ENCODE measurements around the gene MACIR.
A peak's percentile ranks its signal among the peaks of the same experiment; 100 is the strongest.

MACIR gene

DNA sequence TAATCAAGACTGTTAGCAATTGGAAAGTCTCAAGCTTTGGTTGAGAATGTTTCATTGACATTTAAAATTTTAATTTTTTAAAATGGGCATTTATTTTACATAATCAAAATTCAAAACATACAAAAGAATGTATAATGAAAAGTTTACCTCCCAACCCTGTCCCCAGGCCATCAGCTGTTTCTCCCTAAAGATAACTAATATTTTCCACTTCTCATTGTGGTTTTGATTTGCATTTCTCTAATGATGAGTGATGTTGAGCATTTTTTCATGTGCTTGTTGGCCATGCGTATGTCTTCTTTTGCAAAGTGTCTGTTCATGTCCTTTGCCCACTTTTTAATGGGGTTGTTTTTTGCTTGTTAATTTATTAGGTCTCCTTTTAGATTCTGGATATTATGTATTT, 11.4 kb upstream of the MACIR start:
- DNase-seq: no peak

DNA sequence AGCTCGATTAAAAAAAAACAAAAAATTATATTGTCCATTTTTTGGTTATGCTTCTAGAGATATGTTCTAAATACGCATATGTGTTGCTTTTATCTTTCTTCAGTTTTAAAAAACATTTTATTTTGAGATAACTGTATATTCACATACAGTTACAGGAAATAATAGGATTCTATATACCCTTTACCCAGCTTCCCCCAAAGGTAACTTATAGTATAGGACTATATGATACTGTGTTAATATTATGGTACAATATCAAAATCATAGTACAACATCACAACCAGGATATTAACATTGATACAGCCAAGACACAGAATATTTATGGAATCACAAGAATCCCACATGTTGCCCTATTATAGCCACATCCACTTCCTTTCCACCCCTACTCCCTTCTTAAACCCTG, 9.5 kb upstream of the MACIR start:
- DNase-seq: no peak

DNA sequence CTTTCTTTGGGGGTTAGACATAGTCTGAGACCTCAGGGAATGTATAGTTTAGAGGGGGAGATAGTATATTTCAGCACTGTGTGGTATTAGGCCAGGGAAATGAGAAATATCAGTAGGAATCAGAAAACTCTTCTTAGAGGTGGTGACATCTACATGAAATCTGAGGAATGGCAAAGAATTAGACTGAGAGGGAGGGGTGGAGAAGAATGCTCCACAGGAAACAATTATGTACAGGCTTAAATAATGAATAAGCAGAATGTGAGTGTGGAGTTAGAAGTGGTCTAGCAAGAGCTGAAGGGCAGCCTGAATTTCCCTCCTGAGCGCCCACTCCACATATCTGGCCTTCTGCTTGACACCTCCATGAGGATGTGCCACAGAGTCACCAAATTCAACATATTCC, 3.6 kb upstream of the MACIR start:
- DNase-seq: peak in 1 of 3 experiments; percentile 1

DNA sequence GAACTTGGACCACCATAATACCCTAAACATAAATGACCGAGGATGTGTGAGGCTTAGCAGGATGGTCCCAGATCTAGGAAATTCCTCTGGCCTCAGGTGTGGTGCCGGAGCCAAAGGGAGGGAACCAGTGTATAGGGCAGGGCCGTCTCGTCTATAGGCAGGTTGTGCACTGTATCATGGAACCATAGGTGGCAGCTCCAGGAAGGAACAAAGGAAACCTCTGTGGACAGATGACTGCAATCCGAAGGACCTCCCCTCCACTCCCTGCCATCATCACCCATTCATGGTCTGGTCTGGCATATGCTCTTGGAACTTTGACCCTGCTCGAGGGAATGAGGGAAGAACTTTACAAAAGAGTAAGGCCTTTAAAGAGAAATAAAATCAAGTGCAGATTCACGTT, 2.9 kb upstream of the MACIR start:
- no peak for DNase-seq

DNA sequence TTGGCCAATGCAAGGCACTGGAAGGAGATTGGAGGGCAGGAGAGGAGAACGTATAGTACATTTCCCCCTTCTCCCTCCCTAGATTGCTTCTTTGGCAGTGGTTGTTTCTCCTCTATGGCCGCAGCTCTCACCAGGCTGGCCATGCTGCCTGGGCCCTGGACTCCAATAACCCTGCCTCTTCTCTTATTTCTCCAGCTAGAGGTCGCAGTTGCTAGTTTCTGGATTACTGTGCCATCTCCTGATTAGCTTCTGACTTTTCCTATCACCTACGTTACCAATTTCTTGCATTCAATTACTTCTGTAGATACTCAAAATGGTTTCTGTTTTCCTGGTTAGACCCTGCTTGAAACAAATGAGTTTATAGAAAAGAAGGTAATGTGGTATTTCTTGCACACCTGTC, 2.4 kb upstream of the MACIR start:
- no peak for DNase-seq

DNA sequence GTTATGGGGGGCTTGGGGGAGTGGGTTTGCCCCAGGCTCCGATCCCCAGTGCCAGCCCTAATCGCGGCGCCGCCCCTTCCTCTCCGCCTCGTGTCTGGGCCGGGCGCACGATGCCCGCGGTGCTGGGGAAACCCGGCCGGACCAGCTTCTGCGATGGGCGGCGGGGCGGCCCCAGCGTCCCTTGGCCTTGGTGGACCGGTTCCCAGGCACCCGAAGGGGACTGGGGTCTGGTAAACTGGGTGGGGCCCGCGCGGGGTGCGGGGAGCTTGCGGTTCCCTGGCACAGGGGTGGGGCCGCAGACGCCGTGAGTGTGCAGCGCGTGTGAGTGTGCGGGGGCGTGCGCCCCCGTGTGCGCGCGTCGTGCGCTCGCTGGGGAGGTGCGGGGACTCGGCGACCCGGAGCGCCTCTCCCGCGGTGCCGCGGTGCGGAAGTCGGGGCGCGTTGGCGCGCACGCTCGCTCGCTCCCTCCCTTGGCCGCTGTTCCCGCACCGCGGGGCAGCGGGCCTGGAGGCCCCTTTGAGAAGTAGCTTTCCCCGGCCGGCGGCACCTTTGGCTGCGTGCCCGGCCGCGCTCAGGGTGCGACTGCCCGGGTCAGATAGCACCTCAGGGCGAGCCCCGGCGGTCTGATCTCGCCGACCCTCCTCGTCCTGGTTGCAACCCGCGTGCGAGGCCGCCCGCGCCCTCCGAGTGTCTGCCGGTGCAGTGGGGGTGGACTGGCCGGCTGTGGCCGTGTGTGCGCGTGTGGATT, 568 bp downstream of the MACIR start:
- DNase-seq: peak; percentile 55 to 90 (median 90)

DNA sequence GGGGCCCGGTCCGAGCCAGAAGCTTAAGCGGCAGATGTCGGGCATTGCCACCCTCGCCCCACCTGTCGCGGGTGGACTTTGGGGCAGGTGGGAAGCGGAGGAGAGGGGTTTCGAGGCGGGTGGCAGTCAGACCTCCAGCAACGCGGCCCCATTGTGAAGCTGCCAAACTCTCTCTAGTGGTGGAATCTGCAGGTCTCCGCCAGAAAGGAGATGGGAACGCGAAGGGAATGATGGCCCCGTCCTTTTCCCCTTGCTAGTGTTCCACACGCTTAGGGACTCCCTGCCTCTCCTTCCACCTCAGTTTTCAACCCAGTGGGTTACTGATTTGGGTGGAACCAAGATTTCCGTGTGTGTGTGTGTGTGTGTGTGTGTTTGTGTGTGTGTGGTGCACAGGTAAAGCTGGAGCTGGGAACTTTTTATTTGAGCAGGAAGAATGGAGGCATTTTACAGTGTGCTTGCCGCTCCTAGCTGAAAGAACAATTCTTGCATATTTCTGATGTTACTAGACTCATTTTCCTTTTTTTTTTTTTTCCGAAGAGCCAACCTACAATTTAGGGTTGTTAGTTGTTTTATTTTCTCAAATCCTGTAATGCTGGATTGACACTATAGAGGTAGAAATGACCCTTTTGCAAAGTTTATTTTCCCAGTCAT, 1.3 kb downstream of the MACIR start:
- peak; percentile 18 to 73 (median 63) for DNase-seq

DNA sequence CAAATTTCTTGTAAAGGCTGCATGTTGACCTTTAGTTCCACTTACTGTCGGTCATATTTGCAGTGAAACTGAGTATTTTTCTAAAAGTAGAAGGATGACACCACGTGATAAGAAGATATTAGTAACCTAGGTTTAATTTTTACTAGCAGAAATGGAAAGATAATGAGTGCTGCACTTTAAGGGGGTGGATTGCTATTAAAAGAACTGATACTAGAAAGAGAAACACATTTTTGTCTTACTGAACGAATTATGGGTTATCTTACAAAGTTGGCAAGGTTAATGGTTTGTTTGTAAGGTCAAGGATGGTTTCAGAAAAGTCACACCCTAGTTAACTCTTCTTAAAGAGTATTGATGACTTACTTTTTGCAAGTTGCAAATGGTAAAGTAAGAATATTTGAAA, 2.4 kb downstream of the MACIR start:
- DNase-seq: peak in 1 of 3 experiments; percentile 3

DNA sequence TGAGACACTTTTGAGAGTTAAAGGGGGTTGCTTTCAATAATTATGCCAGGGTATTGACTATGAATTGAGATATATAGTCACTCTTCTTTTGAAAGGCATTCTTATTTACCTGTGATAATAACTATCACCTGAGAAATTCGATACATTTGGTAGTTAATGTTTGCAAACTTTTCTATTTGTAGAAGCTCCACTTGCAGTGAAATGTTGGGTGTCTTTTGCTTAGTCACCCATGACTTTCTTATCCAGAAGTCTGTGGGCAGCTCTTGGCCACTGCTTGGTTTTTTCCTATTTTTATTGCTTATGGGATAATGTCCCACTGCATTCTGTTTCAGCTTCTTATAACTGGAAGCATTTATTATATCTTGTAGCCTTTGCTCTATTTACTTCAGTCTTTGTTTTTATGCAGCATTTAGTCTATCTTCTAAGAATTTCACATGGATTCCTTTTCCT, 3.9 kb downstream of the MACIR start:
- no peak for DNase-seq

DNA sequence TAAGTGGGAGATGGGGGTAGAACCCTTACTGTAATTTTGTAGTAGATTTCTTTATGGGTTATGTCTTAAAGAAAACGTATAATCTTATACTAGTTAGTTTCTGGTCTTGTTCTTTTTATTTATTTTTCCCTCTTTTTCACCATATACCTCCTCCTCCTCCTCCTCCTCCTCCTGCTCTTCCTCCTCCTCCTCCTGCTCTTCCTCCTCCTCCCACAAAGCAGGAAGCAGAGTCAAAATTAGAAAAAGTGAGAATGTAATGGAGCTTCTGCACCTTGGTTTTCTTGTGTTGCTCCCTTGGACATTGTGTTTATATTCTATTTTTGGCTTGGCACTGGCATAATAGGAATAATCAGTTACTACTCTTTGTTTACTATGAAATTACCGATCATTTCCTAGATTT, 4.5 kb downstream of the MACIR start:
- peak in 1 of 3 experiments; percentile 5 for DNase-seq

DNA sequence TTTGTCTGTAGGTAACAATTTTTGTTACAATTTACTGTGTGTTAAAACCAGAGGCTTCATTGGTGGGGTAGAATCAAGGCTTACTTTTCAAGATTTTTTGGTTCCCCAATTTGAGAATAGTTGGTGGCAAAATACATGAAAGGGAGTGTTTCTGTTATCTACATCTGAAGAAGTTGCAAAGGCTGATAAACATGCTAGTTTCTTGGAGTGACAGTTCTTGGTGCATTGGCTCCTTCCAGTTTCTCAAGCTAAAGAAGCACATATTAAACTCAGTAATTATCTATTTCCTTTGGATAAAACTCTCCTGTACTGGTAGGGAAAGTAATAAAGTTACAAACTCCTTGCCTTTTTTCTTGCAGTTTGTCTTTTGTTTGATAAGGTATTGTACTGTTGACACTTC, 5.9 kb downstream of the MACIR start:
- no peak for DNase-seq

DNA sequence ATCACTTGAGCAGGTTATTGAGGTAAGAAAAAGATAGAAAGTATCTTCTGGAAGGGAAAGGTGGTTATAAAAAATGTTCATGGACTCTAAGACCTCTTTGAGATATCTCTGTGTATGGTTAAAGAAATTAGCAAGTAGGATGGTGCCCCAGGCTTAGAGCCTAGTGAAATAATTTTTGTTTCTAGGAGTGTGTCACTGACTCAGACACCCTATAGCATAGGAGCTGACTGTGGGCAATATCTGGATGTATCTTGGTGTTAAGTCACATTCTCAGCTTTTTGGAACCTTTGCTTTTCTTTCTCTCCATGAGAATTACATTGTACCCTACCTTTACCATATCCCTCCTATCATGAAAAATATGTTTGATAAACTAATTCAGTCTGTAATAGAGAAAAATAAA, 12.0 kb downstream of the MACIR start:
- no peak for DNase-seq

DNA sequence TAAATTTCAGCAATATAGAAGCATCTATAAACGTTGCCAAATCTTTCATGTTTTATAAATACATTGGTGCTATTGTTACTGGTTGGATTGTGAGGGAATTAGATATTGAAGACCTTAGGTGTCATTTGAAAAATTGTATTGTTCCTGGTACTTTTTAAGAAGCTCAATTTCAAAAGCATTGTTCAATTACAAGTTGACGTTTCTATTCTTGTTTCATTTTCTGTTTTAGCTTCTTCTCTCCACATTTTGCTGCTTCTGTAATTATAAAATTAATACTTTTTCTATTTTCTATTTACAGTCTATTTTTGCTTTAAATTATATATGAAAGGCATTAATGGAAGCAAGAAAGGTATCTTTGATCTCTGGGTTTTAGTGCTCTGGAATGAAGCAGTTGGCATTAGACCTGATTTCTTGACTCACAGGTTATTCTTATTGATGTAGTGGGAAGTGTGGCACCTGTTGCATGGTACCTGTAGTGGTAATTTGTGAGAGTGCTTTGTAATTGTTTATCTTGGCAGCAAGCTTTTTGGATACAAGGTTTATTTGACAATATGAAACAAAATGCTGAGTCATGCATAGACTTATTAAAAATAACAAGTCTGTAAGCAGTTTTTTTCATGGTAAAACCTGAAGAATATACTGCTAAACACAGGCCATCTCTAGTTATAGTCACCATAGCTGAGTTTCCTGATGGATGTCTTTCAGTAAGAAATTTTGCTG, 13.2 kb downstream of the MACIR start:
- DNase-seq: peak in 1 of 3 experiments; percentile 34

DNA sequence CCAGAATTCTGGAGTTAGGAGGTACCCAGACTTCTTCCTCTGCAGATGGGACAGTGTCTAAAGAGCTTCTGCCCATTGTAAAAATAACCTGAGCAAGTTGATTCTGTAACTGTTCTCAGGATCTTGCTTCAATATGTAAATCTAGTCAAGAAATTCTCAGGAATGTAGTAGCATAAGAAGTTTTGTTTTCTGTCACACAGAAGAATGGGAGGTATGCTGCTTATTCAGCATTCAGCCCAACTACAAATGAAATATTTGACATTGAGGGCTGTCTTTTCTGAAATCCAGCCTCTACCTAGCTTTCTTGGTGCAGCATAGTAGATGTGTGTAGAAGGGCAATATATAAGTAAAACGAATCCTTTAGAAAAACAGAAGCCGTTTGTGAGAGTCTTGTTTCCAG, 13.8 kb downstream of the MACIR start:
- DNase-seq: no peak

DNA sequence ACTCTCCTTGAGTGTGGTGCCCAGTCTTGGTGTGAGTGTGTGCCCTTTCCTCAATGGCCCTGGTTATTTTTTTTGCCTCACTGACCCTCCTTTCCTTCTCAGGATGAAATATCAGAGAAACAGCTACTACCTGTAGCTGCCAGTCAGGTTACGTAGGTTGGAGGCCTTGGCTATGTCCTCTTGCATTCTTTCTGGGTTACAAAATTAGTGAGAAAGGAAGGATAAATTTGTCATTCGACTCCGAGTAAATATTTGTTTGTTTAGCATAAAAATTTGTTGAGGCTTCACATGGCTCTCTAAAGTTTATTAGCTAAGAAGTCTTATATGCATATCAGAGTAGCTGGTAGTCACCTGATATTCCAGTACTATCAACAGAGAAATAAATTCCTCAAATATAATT, 15.4 kb downstream of the MACIR start:
- DNase-seq: no peak

DNA sequence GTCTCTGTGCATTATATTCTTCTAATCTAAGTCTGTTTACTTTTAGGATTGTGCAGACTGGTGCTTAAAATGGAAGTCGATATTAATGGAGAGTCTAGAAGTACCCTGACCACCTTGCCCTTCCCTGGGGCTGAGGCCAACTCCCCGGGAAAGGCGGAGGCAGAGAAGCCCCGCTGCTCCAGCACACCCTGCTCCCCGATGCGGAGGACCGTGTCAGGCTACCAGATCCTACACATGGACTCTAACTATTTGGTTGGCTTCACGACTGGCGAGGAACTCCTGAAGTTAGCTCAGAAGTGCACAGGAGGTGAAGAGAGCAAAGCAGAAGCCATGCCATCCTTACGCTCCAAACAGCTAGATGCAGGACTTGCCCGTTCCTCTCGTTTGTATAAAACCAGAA, 17.3 kb downstream of the MACIR start:
- DNase-seq: no peak

DNA sequence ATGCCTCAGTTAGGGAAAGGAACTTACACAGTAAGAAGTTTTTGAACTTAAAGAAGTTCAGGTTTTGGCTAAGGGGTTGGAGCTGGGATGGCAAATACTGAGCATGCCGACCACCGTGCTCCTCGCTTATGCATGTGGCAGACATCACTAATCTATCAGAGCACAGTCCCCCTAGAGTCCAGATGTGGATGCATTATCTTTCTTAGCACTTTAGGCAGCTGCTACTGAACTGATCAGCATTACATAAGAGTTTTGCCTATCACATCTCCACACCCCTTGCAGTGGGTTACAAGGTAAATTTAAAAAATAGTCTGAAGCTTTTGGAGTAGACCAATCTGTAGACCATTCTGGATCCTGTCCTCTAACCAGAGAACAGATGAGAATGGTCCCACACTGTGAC, 22.4 kb downstream of the MACIR start:
- DNase-seq: no peak

DNA sequence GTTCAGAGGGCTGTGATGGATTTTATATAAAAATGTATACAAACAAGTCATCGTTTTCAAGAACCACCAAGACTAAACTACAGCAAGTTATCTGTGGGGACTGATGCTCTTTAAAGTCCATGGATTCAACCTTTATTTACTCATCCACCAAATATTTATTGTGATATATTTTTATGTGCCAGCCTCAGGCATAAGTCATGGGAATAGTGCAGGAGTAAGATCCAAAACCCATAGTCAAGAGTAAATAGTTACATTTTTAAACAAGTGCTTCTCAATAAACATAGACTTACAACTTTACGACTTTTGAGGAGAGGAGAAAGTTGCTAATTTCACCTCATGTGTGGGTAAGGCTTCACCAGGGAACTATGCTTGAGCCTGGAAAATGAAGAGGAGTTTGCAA, 24.6 kb downstream of the MACIR start:
- DNase-seq: no peak

DNA sequence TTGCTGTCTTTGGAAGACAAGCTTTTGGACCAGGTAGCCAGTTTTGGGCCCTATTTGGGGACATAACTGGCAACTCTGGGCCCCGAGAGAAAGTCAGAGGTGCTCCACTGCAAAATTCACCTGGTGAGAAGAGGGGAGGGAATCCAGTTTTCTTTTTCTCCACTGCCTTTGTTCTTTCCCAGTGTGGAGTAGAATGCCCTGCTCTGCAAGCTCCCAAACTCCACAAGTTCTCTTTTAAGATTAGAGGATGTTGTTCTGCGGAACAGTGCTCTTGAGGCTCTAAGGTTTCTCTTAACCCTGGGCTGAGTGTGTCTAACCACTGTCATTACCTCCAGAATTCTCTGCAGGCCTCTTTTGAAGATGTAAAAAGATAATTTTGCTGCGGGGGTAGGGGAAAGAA, 25.3 kb downstream of the MACIR start:
- DNase-seq: no peak

DNA sequence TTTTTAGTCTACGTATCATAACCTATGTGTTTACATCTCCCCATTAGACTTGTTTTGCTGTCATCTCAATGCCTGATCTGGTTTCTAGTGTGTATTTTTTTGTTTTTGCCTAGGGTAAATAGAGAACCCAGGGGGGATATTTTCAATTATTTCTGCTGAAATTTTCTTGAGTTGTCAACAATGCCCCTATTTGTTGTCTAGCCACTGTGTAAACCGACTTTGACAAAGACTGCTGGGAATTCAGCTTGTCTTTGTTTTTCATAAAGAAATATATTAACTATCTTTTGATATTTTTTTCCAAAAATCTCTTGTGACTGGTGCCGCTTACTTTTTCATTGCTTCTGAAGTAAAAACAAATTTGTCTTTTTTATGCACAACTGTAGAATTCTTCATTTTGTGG, 28.1 kb downstream of the MACIR start:
- no peak for DNase-seq

DNA sequence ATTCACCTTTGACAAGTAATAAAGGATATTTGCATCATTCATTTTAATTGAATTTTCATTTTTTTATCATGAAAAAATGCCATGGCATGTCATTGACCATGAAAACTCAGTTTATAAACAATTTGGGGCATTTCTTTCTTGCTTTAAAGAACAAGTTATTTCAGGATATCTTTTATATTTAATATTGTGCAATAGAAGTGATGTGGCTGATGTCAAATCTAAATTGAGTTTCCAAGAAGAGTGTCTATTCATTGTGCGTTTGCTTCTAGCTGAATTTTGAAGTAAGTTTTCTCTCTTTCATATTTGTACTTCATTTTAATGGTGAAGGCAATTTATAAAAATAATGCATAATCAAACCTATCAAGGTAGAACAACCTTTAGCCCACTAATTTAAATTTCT, 30.5 kb downstream of the MACIR start:
- DNase-seq: no peak

DNA sequence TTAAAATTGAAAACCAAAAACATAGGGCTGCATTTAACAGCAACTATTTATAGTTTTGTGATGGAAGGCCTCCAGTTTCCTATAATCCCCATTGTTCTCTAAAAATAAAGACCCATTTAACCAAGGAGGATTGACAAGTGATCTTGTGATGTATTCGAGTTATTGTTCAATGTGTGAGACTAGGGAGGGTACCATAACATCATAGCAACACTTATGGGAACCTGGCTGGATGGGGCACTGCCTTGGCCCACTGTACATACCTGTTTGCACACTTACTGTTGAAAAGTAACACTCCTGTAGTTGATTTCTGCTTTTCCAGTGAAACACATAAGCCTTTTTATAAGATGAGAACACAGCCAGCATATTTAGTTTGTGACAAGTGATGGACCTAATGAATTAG, 32.3 kb downstream of the MACIR start:
- no peak for DNase-seq

DNA sequence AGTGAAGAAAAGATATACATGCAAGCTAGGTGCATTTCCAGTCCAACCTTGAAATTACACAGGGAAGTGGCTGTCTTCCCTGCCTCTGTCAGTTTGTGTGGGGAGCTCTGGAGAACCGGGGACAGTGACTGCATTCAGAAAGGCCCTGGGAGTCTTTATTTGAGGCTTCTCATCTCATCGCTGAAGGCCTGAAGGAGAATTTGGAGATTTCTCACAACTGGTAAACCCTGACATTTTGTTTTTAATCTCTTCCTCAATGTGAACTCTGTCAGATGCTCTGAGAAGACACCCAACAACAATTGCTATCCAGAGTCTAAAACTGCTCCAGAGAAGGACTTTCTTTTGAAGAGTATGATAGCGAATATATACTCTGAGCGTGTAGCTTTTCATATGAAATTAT, 33.0 kb downstream of the MACIR start:
- no peak for DNase-seq

DNA sequence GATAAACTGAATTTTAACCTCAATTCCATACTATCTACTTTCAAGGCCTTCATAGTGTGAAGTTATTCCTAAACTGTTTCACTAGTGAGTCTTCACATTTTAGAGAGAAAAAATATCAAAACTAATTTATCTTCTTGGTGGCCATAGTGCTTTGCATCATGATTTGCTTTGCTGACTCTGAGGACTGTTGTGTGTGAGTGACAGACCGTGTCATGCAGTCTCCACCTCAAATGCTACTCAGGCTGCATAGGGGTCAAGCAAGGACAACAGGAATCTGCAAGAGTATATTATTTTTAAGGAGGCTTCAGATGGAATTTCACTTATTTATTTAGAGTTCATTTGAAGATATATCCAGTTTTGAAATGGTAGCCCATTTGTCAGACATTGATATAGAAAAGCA, 34.5 kb downstream of the MACIR start:
- no peak for DNase-seq
